Measurements from ENCODE around the gene CA5A.
"Not testable (repeated sequence)": the region's sequence is repeated elsewhere in the genome, so short reads cannot be mapped to it uniquely, and the experiment has no call there.

The CA5A gene

DNA sequence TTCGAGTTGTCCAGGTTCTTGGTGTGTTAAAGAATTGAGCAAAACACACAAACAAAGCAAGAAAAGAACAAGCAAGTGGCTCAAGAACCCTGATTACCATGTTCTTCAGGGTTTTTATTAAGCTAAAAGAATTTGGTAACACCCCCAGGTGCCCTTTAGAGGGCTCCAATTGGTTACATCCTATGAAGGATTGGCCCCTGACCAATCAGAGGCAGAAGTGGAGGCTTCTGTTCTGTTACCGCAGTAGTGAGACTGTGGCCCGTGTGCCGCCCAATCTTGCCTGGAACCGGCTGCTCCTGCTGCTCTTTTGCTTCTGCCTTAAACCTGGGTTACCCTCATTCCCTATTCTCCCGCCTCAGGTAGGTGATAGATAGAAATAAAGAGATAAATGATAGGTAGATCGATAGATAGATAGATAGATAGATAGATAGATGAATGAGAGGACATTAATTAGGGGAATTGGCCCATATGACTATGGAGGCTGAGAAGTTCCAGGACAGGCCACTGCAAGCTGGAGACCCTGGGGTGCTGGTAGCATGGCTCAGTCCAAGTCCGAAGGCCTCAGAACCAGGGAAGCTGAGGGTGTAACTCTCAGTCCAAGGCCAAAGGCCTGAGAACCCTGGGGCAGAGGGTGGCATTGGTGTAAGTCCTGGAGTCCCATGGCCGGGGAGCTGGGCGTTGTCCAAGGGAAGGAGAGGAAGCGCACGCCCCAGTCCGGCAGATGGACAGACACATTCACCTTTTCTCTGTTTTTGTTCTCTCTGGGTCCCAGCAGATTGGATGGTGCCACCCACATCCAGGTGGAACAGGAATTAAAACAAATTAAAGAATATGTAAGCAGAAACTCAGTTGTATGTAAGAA lies 3.5 kb upstream of the CA5A start:
- no peak overlapping the region for H2BK120ac ChIP-seq (ENCODE audit: insufficient read depth, low read length, poor library complexity)
- H3K4me2 ChIP-seq (ENCODE audit: low read length), result no peak overlapping the region
- H3K18ac ChIP-seq (ENCODE audit: low read length), result no peak overlapping the region
- no peak overlapping the region for H3K23ac ChIP-seq (ENCODE audit: low read length)
- no peak for DNase-seq
- no peak overlapping the region for H2AK5ac ChIP-seq (ENCODE audit: low read length)
- no peak overlapping the region for H3K9ac ChIP-seq (ENCODE audit: low read length)
- no peak overlapping the region for H2AFZ ChIP-seq (ENCODE audit: insufficient read depth, low read length, poor library complexity)
- H3K27me3 ChIP-seq (ENCODE audit: insufficient read depth, low read length), result no peaks in the 10 kb centered on the region
- no peaks in the 10 kb centered on the region for H3K79me1 ChIP-seq (ENCODE audit: low read length)
- H3K36me3 ChIP-seq (ENCODE audit: control insufficient read depth in 1 of 2, insufficient read depth in 2 of 2, low read length in 2 of 2), result no peaks in the 10 kb centered on the region
- no peaks in the 10 kb centered on the region for H3K9me3 ChIP-seq (ENCODE audit: insufficient read depth, low read depth, low read length)
- no peak overlapping the region for H3K4ac ChIP-seq (ENCODE audit: low read depth, low read length)
- H3K27ac ChIP-seq (ENCODE audit: low read depth, low read length), result no peak overlapping the region
- H4K12ac ChIP-seq (ENCODE audit: low read depth, low read length), result no peak overlapping the region
- H3K79me2 ChIP-seq (ENCODE audit: control insufficient read depth, insufficient read depth, low read length, poor library complexity), result no peaks in the 10 kb centered on the region
- no peak overlapping the region for H4K8ac ChIP-seq (ENCODE audit: low read depth, low read length)
- no peak overlapping the region for H4K91ac ChIP-seq (ENCODE audit: low read depth, low read length)
- no peak overlapping the region for H2BK5ac ChIP-seq (ENCODE audit: low read depth, low read length, poor library complexity)
- H3K4me1 ChIP-seq (ENCODE audit: control insufficient read depth in 1 of 2, insufficient read depth in 2 of 2, low read length in 2 of 2), result no peaks in the 10 kb centered on the region
- H3K14ac ChIP-seq (ENCODE audit: low read length), result no peak overlapping the region
- H3K4me3 ChIP-seq (ENCODE audit: low read depth, low read length), result no peak overlapping the region
- WGBS (ENCODE audit: extremely low coverage, insufficient coverage, insufficient read length), result no CpG with 5 or more reads among the region's 13 CpGs
- H2BK12ac ChIP-seq (ENCODE audit: low read length), result no peak overlapping the region

- H3K27me3 ChIP-seq (ENCODE audit: insufficient read depth, low read length), result no peaks in the 10 kb centered on the region
- H2BK12ac ChIP-seq (ENCODE audit: low read length), result no peak overlapping the region
- no peak overlapping the region for H2BK120ac ChIP-seq (ENCODE audit: insufficient read depth, low read length, poor library complexity)
- H2BK5ac ChIP-seq (ENCODE audit: low read depth, low read length, poor library complexity), result no peak overlapping the region
- H3K79me2 ChIP-seq (ENCODE audit: control insufficient read depth, insufficient read depth, low read length, poor library complexity), result no peaks in the 10 kb centered on the region
- no peak overlapping the region for H2AK5ac ChIP-seq (ENCODE audit: low read length)
- no peak overlapping the region for H3K4me2 ChIP-seq (ENCODE audit: low read length)
- WGBS (ENCODE audit: extremely low coverage, insufficient coverage, insufficient read length), result no CpG with 5 or more reads among the region's 4 CpGs
- no peak overlapping the region for H3K4me3 ChIP-seq (ENCODE audit: low read depth, low read length)
- H2AFZ ChIP-seq (ENCODE audit: insufficient read depth, low read length, poor library complexity), result no peak overlapping the region
- no peak overlapping the region for H3K18ac ChIP-seq (ENCODE audit: low read length)
- no peak overlapping the region for H3K27ac ChIP-seq (ENCODE audit: low read depth, low read length)
- no peak overlapping the region for H3K4ac ChIP-seq (ENCODE audit: low read depth, low read length)
- no peaks in the 10 kb centered on the region for H3K36me3 ChIP-seq (ENCODE audit: control insufficient read depth in 1 of 2, insufficient read depth in 2 of 2, low read length in 2 of 2)
- H3K9me3 ChIP-seq (ENCODE audit: insufficient read depth, low read depth, low read length), result no peaks in the 10 kb centered on the region
- H3K9ac ChIP-seq (ENCODE audit: low read length), result no peak overlapping the region
- no peak overlapping the region for H4K91ac ChIP-seq (ENCODE audit: low read depth, low read length)
- no peak overlapping the region for H4K12ac ChIP-seq (ENCODE audit: low read depth, low read length)
- no peak overlapping the region for H3K14ac ChIP-seq (ENCODE audit: low read length)
- H3K23ac ChIP-seq (ENCODE audit: low read length), result no peak overlapping the region
- H3K4me1 ChIP-seq (ENCODE audit: control insufficient read depth in 1 of 2, insufficient read depth in 2 of 2, low read length in 2 of 2), result no peaks in the 10 kb centered on the region
- H3K79me1 ChIP-seq (ENCODE audit: low read length), result no peaks in the 10 kb centered on the region
- DNase-seq, result no peak
- H4K8ac ChIP-seq (ENCODE audit: low read depth, low read length), result no peak overlapping the region
Measured at GRCh38 chr16:87938412-87938949, 2.2 kb upstream of the CA5A start.

DNA sequence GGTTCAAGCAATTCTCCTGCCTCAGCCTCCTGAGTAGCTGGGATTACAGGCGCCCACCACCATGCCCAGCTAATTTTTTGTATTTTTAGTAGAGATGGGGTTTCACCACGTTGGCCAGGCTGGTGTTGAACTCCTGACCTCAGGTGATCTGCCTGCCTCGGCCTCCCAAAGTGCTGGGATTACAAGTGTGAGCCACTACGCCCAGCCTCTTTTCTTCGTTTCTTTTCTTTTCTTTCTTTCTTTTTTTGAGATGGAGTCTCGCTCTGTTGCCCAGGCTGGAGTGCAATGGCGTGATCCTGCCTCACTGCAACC lies 858 bp upstream of the CA5A start:
- not testable (repeated sequence) for H4K8ac ChIP-seq (ENCODE audit: low read depth, low read length); H3K36me3 ChIP-seq (ENCODE audit: control insufficient read depth in 1 of 2, insufficient read depth in 2 of 2, low read length in 2 of 2); H3K9ac ChIP-seq (ENCODE audit: low read length); H3K14ac ChIP-seq (ENCODE audit: low read length); H2BK5ac ChIP-seq (ENCODE audit: low read depth, low read length, poor library complexity); H3K27me3 ChIP-seq (ENCODE audit: insufficient read depth, low read length); H3K23ac ChIP-seq (ENCODE audit: low read length); H2BK12ac ChIP-seq (ENCODE audit: low read length); H2BK120ac ChIP-seq (ENCODE audit: insufficient read depth, low read length, poor library complexity); H4K12ac ChIP-seq (ENCODE audit: low read depth, low read length); DNase-seq; H3K4ac ChIP-seq (ENCODE audit: low read depth, low read length); H3K18ac ChIP-seq (ENCODE audit: low read length); H3K9me3 ChIP-seq (ENCODE audit: insufficient read depth, low read depth, low read length); H4K91ac ChIP-seq (ENCODE audit: low read depth, low read length); H3K79me2 ChIP-seq (ENCODE audit: control insufficient read depth, insufficient read depth, low read length, poor library complexity); H3K79me1 ChIP-seq (ENCODE audit: low read length); H3K4me3 ChIP-seq (ENCODE audit: low read depth, low read length); H3K27ac ChIP-seq (ENCODE audit: low read depth, low read length); H3K4me1 ChIP-seq (ENCODE audit: control insufficient read depth in 1 of 2, insufficient read depth in 2 of 2, low read length in 2 of 2); H3K4me2 ChIP-seq (ENCODE audit: low read length); H2AK5ac ChIP-seq (ENCODE audit: low read length); H2AFZ ChIP-seq (ENCODE audit: insufficient read depth, low read length, poor library complexity)
- no CpG with 5 or more reads among the region's 7 CpGs for WGBS (ENCODE audit: extremely low coverage, insufficient coverage, insufficient read length)

GRCh38 chr16:87936016-87936374 lies 334 bp downstream of the CA5A start:
- not testable (repeated sequence) for H4K91ac ChIP-seq (ENCODE audit: low read depth, low read length); DNase-seq; H3K23ac ChIP-seq (ENCODE audit: low read length); H3K18ac ChIP-seq (ENCODE audit: low read length); H4K12ac ChIP-seq (ENCODE audit: low read depth, low read length); H2AFZ ChIP-seq (ENCODE audit: insufficient read depth, low read length, poor library complexity); H2BK5ac ChIP-seq (ENCODE audit: low read depth, low read length, poor library complexity); H3K9me3 ChIP-seq (ENCODE audit: insufficient read depth, low read depth, low read length); H3K27ac ChIP-seq (ENCODE audit: low read depth, low read length); H3K79me2 ChIP-seq (ENCODE audit: control insufficient read depth, insufficient read depth, low read length, poor library complexity); H2AK5ac ChIP-seq (ENCODE audit: low read length); H3K4ac ChIP-seq (ENCODE audit: low read depth, low read length); H3K14ac ChIP-seq (ENCODE audit: low read length); H3K27me3 ChIP-seq (ENCODE audit: insufficient read depth, low read length); H3K36me3 ChIP-seq (ENCODE audit: control insufficient read depth in 1 of 2, insufficient read depth in 2 of 2, low read length in 2 of 2); H3K4me3 ChIP-seq (ENCODE audit: low read depth, low read length); H2BK12ac ChIP-seq (ENCODE audit: low read length); H3K9ac ChIP-seq (ENCODE audit: low read length); H3K79me1 ChIP-seq (ENCODE audit: low read length); H2BK120ac ChIP-seq (ENCODE audit: insufficient read depth, low read length, poor library complexity); H3K4me1 ChIP-seq (ENCODE audit: control insufficient read depth in 1 of 2, insufficient read depth in 2 of 2, low read length in 2 of 2); H3K4me2 ChIP-seq (ENCODE audit: low read length); H4K8ac ChIP-seq (ENCODE audit: low read depth, low read length)
- WGBS (ENCODE audit: extremely low coverage, insufficient coverage, insufficient read length), result no CpG with 5 or more reads among the region's 14 CpGs
